ENCODE results near the gene SNPH. TPM values are rescaled to one million over a fixed set of nuclear protein-coding genes. Genes with fewer than 3 reads are reported as not detected.

Gene SNPH
- total RNA-seq, 1 experiment from 2014 or later = 2.2 TPM

GRCh38 chr20:1297486-1297885 is 31.4 kb downstream of the SNPH start:
- Mint-ChIP-seq H3K4me3 (ENCODE audit: unreplicated experiment) (no peak overlapping the region), H3K36me3 (ENCODE audit: insufficient read depth, unreplicated experiment) (peaks cover 6% of the 10 kb centered on the region), H3K27me3 (ENCODE audit: insufficient read depth, unreplicated experiment) (no peaks in the 10 kb centered on the region), H3K27ac (ENCODE audit: low read depth, unreplicated experiment) (no peak overlapping the region), H3K9me3 (ENCODE audit: unreplicated experiment) (no peaks in the 10 kb centered on the region), H3K4me1 (ENCODE audit: insufficient read depth, unreplicated experiment) (peaks cover 11% of the 10 kb centered on the region)
- intact Hi-C loops (cut with micrococcal nuclease) = no loop called here
- DNase-seq (ENCODE audit: unreplicated experiment) = no peak
- TF ChIP-seq CTCF (IDR thresholded peaks at IDR 0.05; ENCODE audit: unreplicated experiment) = no peak
- ChIA-PET POLR2A (interaction anchor here (0.7 kb wide), 1 partner anchor 145 kb away, joined by 4 read pairs; no protein-coding TSS in a partner anchor), CTCF (no interaction called here)
- BruUV-seq (replicated peaks) = no TSS peak

- no TSS peak for BruUV-seq (replicated peaks)
- Mint-ChIP-seq H3K27me3 (ENCODE audit: insufficient read depth, unreplicated experiment) (no peaks in the 10 kb centered on the region), H3K27ac (ENCODE audit: low read depth, unreplicated experiment) (no peak overlapping the region), H3K4me3 (ENCODE audit: unreplicated experiment) (no peak overlapping the region), H3K36me3 (ENCODE audit: insufficient read depth, unreplicated experiment) (peaks cover 11% of the 10 kb centered on the region), H3K4me1 (ENCODE audit: insufficient read depth, unreplicated experiment) (peaks cover 14% of the 10 kb centered on the region), H3K9me3 (ENCODE audit: unreplicated experiment) (no peaks in the 10 kb centered on the region)
- intact Hi-C loops (cut with micrococcal nuclease) = no loop called here
- POLR2A ChIA-PET = interaction anchor here (0.6 to 0.7 kb wide), 2 partner anchors 145 to 522 kb away, joined by 3 to 4 read pairs; no protein-coding TSS in a partner anchor
- TF ChIP-seq CTCF (IDR thresholded peaks at IDR 0.05; ENCODE audit: unreplicated experiment) = no peak
- no peak for DNase-seq (ENCODE audit: unreplicated experiment)
- CTCF ChIA-PET = no interaction called here
Measured at GRCh38 chr20:1298166-1298565, 32.1 kb downstream of the SNPH start.

- POLR2A ChIA-PET = interaction anchor here (0.6 kb wide), 1 partner anchor 521 kb away, joined by 3 read pairs; no protein-coding TSS in a partner anchor
- Mint-ChIP-seq H3K4me1 (ENCODE audit: insufficient read depth, unreplicated experiment) (peaks cover 15% of the 10 kb centered on the region), H3K36me3 (ENCODE audit: insufficient read depth, unreplicated experiment) (peaks cover 12% of the 10 kb centered on the region), H3K27ac (ENCODE audit: low read depth, unreplicated experiment) (no peak overlapping the region), H3K27me3 (ENCODE audit: insufficient read depth, unreplicated experiment) (no peaks in the 10 kb centered on the region), H3K9me3 (ENCODE audit: unreplicated experiment) (no peaks in the 10 kb centered on the region), H3K4me3 (ENCODE audit: unreplicated experiment) (no peak overlapping the region)
- intact Hi-C loops (cut with micrococcal nuclease) = no loop called here
- no peak for TF ChIP-seq CTCF (IDR thresholded peaks at IDR 0.05; ENCODE audit: unreplicated experiment)
- CTCF ChIA-PET = interaction anchor here (0.7 to 0.9 kb wide), 3 partner anchors 16 to 89 kb away, joined by 3 read pairs; no protein-coding TSS in a partner anchor
- BruUV-seq (replicated peaks) = no TSS peak
- no peak for DNase-seq (ENCODE audit: unreplicated experiment)
Measured at GRCh38 chr20:1298888-1299511, 32.9 kb downstream of the SNPH start.

- no peak overlapping the region for H3K27ac Mint-ChIP-seq (ENCODE audit: low read depth, unreplicated experiment)
- ChIA-PET POLR2A (no interaction called here), CTCF (interaction anchor here (0.7 to 0.9 kb wide), 2 partner anchors 17 to 32 kb away, joined by 3 read pairs; no protein-coding TSS in a partner anchor)
- BruUV-seq (replicated peaks) = no TSS peak
- H3K9me3 Mint-ChIP-seq (ENCODE audit: unreplicated experiment) = no peaks in the 10 kb centered on the region
- intact Hi-C loops (cut with micrococcal nuclease) = no loop called here
- peak; percentile 35 for TF ChIP-seq CTCF (IDR thresholded peaks at IDR 0.05; ENCODE audit: unreplicated experiment)
- peak; percentile 18 for DNase-seq (ENCODE audit: unreplicated experiment)
- H3K4me1 Mint-ChIP-seq (ENCODE audit: insufficient read depth, unreplicated experiment) = peaks cover 15% of the 10 kb centered on the region
- H3K36me3 Mint-ChIP-seq (ENCODE audit: insufficient read depth, unreplicated experiment) = peaks cover 12% of the 10 kb centered on the region
- no peak overlapping the region for H3K4me3 Mint-ChIP-seq (ENCODE audit: unreplicated experiment)
- no peaks in the 10 kb centered on the region for H3K27me3 Mint-ChIP-seq (ENCODE audit: insufficient read depth, unreplicated experiment)
Measured at GRCh38 chr20:1299522-1299921, 33.4 kb downstream of the SNPH start.

All from MCF 10A (cell line).